ENCODE data around the gene PANK3. TPM values are rescaled to one million over a fixed set of nuclear protein-coding genes. Genes with fewer than 3 reads are reported as not detected.
"Not testable (repeated sequence)": the region's sequence is repeated elsewhere in the genome, so short reads cannot be mapped to it uniquely, and the experiment has no call there.

PANK3 gene
- total RNA-seq, 4 donors from 2014 or later: 24.9 to 40.1 (median 35.4) TPM

GRCh38 chr5:168537176-168537575 lies 42.0 kb downstream of the PANK3 start:
- no peaks in the 10 kb centered on the region for H3K9me3 ChIP-seq
- no peaks in the 10 kb centered on the region for H3K4me1 ChIP-seq
- H3K27me3 ChIP-seq: peaks cover 0 to 27% (median 0%) of the 10 kb centered on the region in 4 donors
- no peak for TF ChIP-seq POLR2A (IDR thresholded peaks at IDR 0.05)
- TF ChIP-seq CTCF (IDR thresholded peaks at IDR 0.05): no peak
- no peaks in the 10 kb centered on the region for H3K36me3 ChIP-seq
- DNase-seq: no peak
- WGBS, 2 donors: 45 to 50% methylated on average over 1 to 2 of the region's 2 CpGs
- H3K4me3 ChIP-seq: no peak overlapping the region
- H3K27ac ChIP-seq: no peak overlapping the region
- intact Hi-C loops (cut with DNase I): no loop called here

- H3K27ac ChIP-seq; DNase-seq; H3K4me1 ChIP-seq; intact Hi-C loops (cut with DNase I); H3K9me3 ChIP-seq; H3K4me3 ChIP-seq; H3K36me3 ChIP-seq: not testable (repeated sequence)
- 64 to 84% methylated on average over 7 of the region's 7 CpGs for WGBS, 2 donors
- peaks cover 0 to 55% (median 7%) of the 10 kb centered on the region in 4 donors for H3K27me3 ChIP-seq
Observed at GRCh38 chr5:168534351-168534750, 44.8 kb downstream of the PANK3 start.

GRCh38 chr5:168531987-168532864 lies 46.9 kb downstream of the PANK3 start:
- no peak for TF ChIP-seq CTCF (IDR thresholded peaks at IDR 0.05)
- no peak for TF ChIP-seq POLR2A (IDR thresholded peaks at IDR 0.05)
- intact Hi-C loops (cut with DNase I): no loop called here
- 76 to 90% methylated on average over 5 of the region's 6 CpGs for WGBS, 2 donors
- H3K27me3 ChIP-seq: peaks cover 0 to 74% (median 7%) of the 10 kb centered on the region in 4 donors
- no peak overlapping the region for H3K4me3 ChIP-seq
- H3K36me3 ChIP-seq: peaks cover 0 to 3% (median 0%) of the 10 kb centered on the region in 3 donors
- H3K9me3 ChIP-seq: no peaks in the 10 kb centered on the region
- H3K27ac ChIP-seq: no peak overlapping the region
- DNase-seq: no peak
- H3K4me1 ChIP-seq: peaks cover 0 to 15% (median 6%) of the 10 kb centered on the region in 3 donors

- intact Hi-C loops (cut with DNase I): no loop called here
- TF ChIP-seq CTCF (IDR thresholded peaks at IDR 0.05) (no peak), POLR2A (IDR thresholded peaks at IDR 0.05) (no peak)
- no peak for DNase-seq
- Histone ChIP-seq H3K27me3 (peaks cover 0 to 74% (median 7%) of the 10 kb centered on the region in 4 donors), H3K36me3 (peaks cover 0 to 3% (median 0%) of the 10 kb centered on the region in 3 donors), H3K4me1 (peaks cover 0 to 15% (median 6%) of the 10 kb centered on the region in 3 donors), H3K4me3 (no peak overlapping the region), H3K9me3 (no peaks in the 10 kb centered on the region), H3K27ac (no peak overlapping the region)
- WGBS, 2 donors: 67 to 81% methylated on average over 4 to 5 of the region's 5 CpGs
Observed at GRCh38 chr5:168531191-168531590, 48.0 kb downstream of the PANK3 start.

- no peaks in the 10 kb centered on the region for H3K9me3 ChIP-seq
- no peak for DNase-seq
- no peak overlapping the region for H3K4me3 ChIP-seq
- intact Hi-C loops (cut with DNase I): no loop called here
- TF ChIP-seq CTCF (IDR thresholded peaks at IDR 0.05) (no peak), POLR2A (IDR thresholded peaks at IDR 0.05) (no peak)
- peaks cover 0 to 15% (median 6%) of the 10 kb centered on the region in 3 donors for H3K4me1 ChIP-seq
- H3K36me3 ChIP-seq: peaks cover 0 to 3% (median 0%) of the 10 kb centered on the region in 3 donors
- H3K27me3 ChIP-seq: peaks cover 0 to 74% (median 7%) of the 10 kb centered on the region in 4 donors
- WGBS, 2 donors: 34 to 75% methylated on average over 2 to 4 of the region's 4 CpGs
- H3K27ac ChIP-seq: no peak overlapping the region
Observed at GRCh38 chr5:168530621-168531150, 48.5 kb downstream of the PANK3 start.

Data from esophagus squamous epithelium (tissue), 5 donors.